Right lobe of liver (tissue), 4 donors: Measurements from ENCODE around the gene BICDL1.

ENCODE experiments used
- POLR2A ChIP-seq: fragments of 450-650 bp; IDR thresholded peaks from one replicate; pipeline ENCODE4 v1.6.1; 2017; ENCODE audit warnings: antibody characterized with exemption, mild to moderate bottlenecking
- TF ChIP-seq, protein P1 (sequence below), 4 donors: fragments of 200-600 bp in 3 of 4; fragments of 450-650 bp in 1 of 4; IDR thresholded peaks; one replicate each; pipeline versions ENCODE4 v1.5.1 to v1.8.0; 2016 to 2022; ENCODE audit warnings: antibody characterized with exemption in 4 of 4, mild to moderate bottlenecking in 2 of 4
- donor health status: DM: no; HTN: no; CAD: no.
- donor health status: DM: no; HTN: no; CAD: no.
- donor health status: DM: no; HTN: yes; CAD: no.

DNA sequence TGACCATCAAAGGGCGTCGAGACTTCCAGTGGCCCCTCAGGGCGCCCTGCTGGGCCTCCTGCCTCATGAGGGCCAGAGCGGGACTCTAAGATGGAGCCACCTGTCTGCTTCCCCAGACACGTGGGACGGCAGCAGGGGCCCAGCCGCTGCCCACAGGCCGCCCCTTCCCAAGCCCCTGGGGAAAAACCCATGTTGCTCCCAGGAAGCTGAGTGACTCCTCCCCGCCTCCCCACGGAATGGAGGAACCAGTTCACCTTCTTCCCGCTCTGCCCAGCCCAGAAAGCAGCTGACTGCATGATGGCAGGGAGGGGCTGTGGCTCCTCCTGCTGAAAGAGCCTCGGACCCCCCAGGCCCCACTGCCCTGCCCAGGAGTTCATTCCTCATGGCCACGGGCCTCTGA, 112.6 kb downstream of the BICDL1 start:
- TF ChIP-seq, protein P1, sequence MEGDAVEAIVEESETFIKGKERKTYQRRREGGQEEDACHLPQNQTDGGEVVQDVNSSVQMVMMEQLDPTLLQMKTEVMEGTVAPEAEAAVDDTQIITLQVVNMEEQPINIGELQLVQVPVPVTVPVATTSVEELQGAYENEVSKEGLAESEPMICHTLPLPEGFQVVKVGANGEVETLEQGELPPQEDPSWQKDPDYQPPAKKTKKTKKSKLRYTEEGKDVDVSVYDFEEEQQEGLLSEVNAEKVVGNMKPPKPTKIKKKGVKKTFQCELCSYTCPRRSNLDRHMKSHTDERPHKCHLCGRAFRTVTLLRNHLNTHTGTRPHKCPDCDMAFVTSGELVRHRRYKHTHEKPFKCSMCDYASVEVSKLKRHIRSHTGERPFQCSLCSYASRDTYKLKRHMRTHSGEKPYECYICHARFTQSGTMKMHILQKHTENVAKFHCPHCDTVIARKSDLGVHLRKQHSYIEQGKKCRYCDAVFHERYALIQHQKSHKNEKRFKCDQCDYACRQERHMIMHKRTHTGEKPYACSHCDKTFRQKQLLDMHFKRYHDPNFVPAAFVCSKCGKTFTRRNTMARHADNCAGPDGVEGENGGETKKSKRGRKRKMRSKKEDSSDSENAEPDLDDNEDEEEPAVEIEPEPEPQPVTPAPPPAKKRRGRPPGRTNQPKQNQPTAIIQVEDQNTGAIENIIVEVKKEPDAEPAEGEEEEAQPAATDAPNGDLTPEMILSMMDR (IDR thresholded peaks at IDR 0.05) = no peak
- no peak for TF ChIP-seq POLR2A
